8988T (cell line): ENCODE results near the gene ATF3.

Source experiments
- DNase-seq: peaks from one replicate; pipeline ENCODE4 v3.0.0; 2011

Gene ATF3

DNA sequence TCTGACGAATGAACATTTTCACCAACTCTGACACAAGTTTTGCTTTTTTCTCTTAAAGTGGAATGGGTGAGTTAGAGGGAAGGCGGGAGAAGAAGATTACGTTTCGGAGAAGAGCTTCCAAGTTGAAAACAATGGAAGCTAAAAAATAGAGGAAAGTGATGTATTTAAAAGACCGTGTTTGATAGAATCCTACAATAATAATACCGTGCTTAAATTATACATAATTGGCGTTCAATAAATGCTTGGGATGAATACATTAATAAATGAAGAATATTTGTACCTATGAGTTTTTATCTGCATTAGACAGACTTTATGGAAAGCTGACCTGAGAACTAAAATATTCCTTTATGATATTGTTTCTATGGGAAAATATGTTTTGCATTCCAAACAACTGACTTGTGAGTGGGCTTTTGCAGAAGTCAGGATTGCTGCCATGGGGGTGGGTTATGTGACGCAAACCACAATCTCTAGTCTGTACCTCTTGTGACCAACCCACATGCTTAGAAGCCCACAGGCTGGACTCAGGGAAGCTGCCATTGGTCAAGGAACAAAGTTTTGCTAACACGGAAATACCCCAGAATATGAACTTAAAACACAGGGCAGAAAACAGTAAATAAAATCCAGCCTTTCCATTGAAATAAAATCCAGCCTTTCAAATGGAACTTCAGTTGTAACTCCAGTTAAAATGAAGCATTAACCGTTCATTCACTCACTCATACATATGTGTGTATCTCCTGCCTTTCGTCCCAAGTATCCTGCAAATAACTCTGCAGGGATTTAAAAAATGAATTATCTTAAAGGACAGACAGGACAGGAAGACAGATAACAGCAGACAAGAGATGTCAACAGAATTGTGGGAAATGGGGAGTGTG, 21.3 kb upstream of the ATF3 start:
- DNase-seq = no peak

DNA sequence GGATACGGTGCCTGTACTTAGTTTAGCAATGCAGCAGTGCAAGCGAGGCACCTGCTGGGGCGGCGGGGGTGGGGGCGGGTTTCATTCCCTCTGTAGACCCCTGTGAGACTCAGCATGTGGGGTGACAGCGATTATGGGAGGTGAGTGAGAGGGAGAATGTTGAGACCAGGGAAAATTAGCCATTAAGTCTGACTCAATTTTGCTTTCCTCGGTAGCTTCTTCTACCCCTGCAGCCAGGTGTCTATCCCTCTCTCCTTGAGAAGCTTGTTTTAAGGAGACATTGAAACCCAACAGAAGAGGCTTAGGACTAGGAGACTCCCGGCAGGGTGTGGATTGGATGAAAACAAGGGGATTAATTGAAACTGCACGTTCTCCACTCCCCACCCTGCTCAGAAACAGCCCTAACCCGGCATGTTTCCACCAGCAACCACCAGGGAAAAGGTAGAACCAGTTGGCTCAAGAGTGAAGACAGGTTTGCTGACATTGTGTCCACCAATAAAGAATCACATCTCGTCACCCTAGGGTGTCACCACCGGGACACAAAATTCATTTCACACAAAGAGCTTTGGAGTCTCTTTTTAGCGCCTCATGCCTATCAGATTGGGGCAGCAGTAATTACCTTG, 20.6 kb upstream of the ATF3 start:
- no peak for DNase-seq

DNA sequence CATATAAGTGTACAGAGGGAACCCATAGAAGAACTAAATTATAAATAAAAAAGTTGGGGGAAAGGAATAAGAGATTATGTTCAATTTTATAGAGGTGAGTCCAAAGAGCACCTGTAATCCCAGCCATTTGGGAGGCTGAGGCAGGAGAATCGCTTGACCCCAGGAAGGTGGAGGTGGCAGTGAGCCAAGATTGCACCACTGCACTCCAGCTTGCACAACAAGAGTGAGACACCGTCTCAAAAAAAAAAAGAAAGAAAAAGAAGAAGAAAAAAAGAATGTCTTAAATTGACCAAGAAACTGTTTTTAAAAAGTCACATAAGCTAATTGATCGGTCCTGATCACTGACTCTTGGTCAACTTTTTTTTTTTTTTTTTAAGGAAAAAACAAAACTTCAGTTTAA, 19.1 kb upstream of the ATF3 start:
- DNase-seq = no peak

DNA sequence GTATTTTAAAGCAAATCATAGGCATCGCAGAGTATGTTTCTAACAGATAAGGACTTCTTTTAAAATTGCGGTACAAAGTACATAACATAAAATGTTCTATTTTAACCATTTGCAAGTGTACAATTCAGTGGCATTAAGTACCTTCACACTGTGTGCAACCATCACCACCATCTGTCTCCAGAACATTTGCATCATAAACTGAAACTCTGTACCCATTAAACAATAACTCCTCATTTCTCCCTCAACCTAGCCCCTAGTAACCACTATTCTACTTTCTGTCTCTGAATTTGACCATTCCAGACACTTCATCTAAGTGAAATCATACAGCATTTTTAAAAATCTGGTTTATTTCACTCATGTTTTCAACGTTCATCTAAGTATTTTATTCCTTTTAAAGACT, 16.6 kb upstream of the ATF3 start:
- DNase-seq = no peak

DNA sequence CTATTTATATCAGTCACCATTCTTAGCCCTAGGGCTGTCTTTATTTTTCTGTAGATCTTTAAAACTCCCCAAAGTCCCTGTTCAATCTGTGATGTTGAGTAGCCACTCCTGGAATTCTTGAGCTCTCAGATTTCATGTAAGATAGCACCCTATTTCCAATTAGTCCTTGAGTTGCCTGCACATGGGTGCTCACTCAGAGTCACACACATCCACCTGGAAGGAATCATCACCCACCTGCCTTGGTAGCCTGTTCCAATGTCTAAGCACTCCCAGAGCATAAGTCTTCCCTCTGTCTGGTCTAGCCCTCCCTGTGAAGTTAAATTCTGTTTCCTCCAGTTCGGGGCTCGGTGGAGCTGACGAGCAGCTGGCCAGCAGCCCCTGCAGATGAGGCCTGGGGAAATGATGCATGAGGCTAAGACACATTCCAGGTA, 14.7 kb upstream of the ATF3 start:
- no peak for DNase-seq

DNA sequence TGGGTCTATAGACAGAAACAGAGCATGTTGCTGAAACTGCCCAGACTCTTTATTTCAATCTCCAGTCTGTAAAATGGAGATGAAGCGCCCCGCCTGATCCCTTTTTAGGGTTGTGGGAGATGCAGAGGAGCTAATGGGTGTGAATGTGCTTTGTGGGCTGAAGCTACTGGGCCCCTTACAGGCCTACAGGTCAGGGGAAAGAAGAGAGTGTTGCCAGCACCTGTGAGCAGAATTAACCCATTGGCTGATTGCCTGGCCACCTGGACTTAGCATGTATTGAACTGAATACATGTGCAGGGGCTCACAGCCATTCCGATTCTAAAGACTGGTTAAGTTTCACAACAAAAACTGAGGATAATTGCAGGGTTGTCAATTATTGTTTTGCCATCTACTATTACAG, 13.9 kb upstream of the ATF3 start:
- DNase-seq = no peak

DNA sequence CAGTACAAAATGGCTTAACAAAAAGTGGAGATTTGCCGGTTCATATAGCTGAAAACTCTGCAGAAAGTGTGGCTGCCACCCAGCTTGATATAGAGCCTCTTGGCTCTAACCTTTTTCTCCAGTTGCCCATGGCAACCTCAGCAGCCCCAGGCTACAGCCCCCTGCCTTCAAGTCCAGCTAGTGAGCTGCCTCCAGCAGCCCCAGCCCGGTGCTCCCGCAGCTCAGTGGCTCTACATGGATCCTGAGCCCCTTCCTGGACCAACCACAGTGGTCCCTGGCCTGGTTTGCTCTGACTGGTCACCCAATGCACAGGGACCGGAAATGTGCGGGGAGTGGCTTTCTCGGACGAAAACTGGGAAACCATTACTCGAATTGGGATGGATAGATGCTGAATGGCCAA, 13.3 kb upstream of the ATF3 start:
- DNase-seq = no peak

DNA sequence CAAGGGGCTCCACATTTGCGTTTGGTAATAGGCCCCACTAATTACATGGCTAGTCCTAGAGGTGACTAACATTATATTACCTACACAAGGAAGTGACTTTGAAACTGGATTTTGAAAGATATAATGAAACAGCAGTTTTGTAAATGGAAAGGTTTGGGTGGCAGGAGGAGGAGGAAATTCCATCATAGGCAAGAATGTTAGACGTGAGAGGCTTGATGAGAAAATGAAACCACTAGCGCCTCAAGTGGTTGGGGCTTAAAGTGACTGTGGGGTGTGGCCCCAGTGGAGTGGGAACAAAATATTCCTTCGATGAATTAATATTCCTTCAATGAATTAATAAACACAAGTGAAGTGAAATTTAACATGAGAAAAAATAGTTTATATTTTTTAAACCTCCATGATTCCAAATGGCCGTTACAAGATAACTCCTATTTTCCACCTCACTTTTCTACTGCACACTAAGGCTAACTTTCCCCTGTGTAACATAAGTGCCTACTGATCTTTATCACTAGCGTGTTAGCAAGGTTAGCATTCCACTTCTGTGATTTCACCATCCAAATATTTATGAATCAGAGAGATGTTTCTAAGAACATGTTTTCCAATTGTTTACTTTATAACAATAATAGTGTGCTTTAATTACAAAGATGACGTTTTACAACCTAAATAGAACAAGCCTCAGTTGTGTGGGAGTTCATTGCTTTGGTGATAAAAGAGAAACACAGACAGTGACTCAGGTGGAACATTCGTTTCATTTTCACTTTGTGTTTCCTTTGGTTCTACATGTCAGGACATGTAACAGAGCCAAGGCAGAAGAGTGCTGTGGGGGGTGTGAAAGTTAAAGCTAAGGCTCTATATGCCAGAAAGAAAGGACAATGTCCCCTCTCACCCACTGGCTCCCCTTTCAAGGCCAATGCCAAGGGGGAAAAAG, 12.5 kb upstream of the ATF3 start:
- DNase-seq = no peak

DNA sequence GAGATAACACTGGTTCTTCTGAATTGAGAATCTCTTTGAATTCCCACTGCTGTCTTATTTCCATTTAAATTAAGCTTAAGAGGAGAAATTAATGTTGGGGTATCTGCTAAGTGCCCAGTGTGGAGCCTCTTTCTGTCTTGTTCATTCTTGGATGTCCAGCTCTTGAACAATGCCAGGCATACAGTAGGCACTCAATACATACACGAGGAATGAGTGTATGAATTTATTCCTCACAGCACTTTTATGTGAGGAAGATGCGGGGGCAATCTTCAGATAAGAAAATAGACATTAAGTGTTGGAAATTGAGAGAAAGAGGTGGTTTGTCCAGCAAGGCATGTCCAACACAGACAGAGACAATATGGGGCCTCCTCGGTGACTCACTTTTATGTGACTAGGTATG, 11.8 kb upstream of the ATF3 start:
- DNase-seq = no peak

DNA sequence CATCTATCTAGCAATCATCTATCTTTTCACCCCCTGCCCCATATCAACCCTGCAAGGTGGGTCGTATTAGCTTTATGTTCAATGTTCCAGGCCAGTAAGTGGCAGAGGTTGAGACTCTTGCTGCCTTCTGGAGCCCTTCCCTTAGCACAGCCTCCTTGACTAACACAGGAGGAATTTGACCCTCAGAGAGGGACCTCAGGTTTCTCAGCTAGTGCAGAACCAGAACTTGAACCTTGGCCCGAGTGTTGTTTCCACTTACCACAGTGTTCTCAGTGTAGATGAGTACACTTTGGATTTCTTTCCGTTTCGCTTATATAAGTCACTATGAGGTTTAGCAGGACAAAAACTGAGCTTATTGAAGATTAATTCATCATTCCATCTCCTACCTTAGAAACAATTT, 11.1 kb upstream of the ATF3 start:
- DNase-seq = no peak

DNA sequence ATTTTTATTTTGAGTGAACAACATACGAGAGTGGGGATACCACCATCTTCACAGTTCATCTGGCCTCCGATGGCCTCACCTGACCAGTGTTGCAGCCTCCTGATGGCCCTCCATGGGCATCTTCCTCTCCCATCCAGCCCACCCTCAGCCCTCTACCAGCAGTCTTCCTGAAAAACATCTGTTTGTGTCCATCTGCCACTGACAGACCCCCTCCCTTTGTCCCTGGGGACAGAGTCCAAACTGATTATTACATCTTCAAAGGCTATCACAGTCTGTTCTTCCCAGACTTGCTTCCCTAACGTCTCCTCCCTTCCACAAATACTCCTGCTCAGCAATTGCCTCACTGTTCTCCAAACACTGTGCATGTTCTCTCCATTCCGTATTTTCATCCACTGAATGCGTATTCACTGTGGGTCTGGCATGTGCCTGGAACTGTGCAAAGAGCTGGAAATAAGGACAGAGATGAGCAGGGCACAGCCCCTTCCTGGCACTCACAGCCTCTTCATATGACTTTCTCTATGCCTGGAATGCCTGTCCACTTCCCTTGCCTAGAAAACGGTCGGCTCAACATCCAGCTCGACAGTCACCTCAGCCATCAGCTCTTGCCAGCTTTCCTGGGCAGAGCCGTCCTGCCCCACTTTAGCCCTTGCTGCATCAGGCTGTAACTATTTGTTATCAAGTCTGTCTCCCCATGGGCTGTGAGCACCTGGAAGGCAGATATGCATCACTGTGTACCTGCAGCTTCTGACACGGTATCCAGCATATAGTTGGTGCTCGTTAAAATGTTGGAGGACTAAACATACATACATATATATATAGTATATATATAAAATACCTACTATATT, 8.3 kb upstream of the ATF3 start:
- DNase-seq = no peak

DNA sequence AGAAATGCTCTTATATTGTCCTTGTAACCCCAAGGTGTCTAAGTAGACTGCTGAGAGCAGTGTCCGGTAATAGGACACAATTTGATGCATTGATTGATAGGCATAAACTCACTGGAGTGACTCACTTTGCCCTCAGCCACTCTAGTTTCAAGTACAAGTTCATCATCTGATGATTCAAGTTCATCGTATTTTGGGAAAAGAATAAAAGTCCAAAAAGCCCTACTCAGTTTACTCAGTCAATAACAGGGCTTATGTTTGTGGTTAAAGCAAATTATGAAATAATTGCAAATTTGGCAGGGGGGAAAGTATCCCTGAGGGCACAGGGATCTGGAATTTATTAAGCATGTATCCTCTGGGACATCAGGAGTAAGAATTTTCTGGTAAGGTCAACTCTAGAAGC, 7.6 kb upstream of the ATF3 start:
- no peak for DNase-seq

DNA sequence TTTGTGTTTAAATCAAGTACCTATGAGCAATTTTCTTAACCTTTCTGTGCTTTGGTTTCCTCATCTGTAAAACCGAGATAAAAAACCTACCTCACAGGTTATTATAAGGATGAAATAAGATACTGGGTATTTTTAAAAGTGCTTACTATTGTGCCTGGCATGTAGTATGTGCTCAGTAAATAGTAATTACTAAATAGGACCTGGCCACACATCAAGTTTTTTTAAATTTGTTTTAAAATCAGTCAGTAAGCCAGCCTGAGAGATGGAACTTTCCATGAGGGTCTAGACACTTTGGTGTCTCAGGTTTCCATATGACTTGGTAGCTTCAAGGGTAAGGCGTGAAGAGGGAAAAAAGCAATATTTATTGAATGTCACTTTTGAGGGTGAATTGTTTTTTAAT, 7.0 kb upstream of the ATF3 start:
- no peak for DNase-seq

DNA sequence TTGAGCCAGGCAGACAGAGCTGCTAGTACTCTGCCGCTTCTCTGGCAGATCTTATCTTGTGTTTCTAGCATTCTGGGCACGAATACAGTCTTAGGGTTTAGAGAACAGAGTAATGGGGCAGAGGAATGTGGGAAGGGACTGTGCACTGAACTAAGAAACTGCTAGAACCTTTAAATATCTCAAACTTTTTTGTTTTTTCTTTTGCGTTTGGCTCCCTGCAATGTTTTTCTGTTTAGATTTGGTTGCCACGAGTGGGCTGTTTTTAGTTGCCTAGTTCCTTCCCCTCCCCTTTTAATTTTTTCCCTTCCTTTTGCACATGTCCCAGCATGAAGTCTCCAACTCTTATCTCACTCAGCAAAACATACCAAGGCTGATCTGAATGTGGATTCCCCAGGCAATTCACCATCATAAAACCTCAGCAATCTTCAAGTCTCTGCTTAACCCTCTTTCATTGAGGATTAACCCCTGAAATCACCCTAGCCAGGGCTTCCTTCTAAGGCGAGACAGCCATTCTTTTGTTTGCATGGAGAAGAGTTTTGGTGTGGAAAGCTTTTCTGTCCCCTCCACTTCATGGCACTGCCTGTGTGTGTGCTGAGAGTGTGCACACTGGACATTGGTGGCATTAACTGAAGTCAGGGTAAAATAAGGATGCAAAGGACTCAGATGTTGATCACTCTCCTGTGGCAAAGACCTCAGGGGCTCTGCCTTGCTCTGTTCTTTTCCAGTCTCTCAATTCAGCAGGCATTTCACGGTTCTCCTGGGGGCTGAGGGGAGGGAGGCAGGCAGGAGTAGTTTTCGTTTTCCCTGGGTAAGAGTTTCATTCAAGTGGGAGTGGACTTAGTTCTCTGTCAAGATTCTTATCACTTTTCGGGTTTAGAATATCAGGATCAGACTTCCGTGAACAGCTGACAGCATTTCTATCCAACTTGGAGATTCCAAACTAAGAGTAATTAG, 2.8 kb upstream of the ATF3 start:
- no peak for DNase-seq

DNA sequence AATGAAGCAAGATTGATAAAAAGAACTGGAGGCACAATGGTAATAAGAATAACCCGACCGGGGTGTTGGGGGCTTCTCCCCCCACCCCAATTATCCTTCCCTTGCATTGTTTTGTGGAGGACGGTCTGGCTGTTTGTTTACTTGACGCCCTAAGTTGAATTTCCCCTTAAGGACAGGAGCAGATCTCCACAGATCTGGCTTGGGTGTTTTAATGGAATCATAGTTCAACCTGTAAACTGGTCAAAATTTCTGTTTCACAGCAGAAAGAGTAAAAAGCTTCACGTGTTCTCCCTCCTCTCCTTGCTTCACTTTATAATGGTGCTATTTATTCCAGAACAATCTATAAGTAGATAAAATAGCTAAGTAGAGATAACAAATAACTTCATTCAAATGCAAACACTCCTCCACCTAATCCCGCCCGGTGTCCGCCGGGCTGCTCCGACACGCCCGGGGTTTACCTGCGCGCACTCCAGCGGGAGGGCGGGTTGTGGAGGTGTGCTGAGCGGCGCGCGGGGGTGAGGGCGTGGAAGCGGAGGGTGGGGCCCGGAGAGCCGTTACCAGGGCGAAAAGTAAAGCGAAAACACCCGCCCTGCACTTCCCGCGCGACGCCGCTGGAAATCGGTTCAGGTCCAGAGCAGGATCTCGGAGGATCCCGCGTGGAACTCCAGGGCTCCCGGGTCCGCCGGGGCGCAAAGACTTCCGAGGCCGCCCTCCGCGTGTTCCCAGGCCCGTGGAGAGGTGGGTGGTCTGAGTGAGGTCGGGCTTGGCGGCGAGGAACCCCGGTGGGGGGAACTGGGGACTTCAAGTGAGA, 2.0 kb upstream of the ATF3 start:
- DNase-seq = no peak

DNA sequence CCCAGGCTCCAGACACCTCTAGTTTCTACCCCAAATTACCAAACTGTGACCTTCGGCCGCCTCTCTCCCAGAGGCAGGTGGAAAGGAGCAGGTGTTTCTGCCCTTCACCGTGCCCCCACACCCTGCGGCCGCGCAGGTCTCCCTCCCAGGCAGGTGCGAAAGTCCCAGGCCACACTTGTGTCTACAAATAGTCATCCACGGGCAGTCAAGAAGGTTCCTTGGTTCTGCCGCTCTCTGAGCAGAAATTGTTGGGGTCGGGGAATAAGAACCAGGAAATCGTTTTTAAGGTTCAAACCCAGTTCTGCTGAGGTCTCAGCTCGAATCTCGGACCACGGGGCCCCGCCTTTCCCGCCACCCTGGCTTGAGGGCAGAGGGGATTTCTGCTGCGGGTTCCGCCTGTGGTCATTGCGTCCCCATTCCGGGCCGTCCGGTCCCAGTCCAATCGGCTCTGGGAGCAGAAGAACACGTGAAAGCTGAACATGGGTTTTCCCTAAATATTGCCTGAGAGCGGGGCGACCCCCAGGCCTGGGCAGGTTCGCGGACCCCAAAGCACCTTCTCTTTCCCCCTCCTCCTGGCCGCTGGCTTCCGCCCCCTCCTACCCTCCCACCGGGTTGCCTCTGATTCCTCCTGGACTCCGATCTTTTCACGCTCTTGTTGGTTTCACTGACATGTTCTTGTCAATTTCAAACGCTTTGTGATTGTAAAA, 1.2 kb upstream of the ATF3 start:
- DNase-seq = no peak

DNA sequence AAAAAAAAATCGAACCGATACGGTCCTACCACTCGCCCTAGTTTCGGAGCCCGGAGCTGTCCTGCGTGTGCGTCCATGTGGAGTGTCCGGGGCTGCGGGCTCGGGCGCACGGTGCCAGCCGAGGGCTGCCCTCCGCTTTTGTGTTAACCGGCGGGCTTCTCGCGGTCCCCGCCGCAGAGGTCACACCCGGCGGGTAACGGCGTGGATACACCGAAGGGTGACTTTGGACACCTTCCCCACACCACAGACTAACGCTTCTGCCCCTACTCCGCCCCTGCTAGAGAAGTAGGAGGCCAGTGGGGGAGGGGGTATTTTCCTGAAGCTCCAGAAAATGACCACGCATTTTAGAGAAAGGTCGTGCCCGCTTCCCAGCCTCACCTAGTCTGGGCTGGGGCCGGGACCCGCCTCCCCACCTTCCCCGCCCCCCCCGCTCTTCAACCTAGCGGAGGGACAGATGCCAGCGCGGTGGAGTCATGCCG, 609 bp upstream of the ATF3 start:
- no peak for DNase-seq

DNA sequence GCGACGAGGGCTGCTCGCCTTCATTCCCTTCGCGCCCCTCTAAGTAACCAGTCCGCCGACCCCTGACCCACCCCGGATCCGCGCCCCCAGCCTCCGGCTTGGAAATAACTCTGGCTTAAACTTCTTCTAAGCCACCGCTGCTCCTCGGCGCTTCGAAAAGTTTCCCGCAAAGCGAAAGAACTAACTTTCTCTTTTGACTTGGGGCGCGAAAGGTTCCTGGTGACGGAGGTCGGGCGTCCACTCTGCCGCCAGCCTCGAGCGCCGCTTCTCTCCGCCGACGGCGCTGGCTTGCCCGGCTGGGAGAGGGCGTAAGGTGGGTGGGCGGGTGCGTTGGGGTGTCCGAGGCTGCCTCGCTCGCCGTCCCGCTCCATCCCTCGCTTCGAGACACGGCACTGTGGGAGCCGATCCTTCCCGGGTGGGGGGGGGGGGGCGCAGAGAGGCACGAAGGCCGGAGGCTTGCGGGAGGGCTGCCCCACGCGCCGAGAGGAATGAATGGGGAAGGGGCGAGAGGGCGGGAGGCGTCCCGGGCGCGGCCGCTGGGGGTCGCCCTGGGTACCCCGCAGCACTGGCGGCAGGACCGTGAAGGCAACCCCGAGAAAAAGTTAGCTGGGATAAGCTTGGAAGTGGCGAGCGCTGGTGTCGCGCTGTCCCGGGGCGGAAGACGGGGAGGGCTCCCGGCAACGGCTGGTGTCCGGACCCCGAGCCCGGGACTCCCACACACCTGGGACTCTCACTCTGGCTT, 569 bp downstream of the ATF3 start:
- DNase-seq = no peak
